Transverse colon (tissue), 3 donors: ENCODE data around the gene CSRP1.

Source experiments
- POLR2A ChIP-seq: fragments of 450-650 bp; IDR thresholded peaks from one replicate; pipeline ENCODE4 v1.6.1; 2016; ENCODE audit warnings: antibody characterized with exemption, mild to moderate bottlenecking, moderate library complexity
- POLR2AphosphoS5 ChIP-seq, 3 donors: sonication (generic); formaldehyde crosslinking; IDR thresholded peaks; one replicate each; pipeline ENCODE4 v1.6.1; 2016; ENCODE audit warnings: antibody characterized with exemption in 3 of 3

GRCh38 chr1:201450721-201451291, 56.1 kb downstream of the CSRP1 start:
- no peak for TF ChIP-seq POLR2AphosphoS5 (IDR thresholded peaks at IDR 0.05)
- TF ChIP-seq POLR2A, result no peak
